Stimulated activated CD8-positive, alpha-beta memory T cell treated with anti-CD3 and anti-CD28 coated beads, Interleukin-2, amount 100 ng/mL, for 1 hour (primary cell): ENCODE data around the gene EYA2.
"Not testable (repeated sequence)": the region's sequence is repeated elsewhere in the genome, so short reads cannot be mapped to it uniquely, and the experiment has no call there.

Source experiments
- DNase-seq, 2 donors: peaks; one replicate each; pipeline ENCODE4 v3.0.0-alpha.2; 2020; ENCODE audit warnings: low read depth in 2 of 2

Gene EYA2

DNA sequence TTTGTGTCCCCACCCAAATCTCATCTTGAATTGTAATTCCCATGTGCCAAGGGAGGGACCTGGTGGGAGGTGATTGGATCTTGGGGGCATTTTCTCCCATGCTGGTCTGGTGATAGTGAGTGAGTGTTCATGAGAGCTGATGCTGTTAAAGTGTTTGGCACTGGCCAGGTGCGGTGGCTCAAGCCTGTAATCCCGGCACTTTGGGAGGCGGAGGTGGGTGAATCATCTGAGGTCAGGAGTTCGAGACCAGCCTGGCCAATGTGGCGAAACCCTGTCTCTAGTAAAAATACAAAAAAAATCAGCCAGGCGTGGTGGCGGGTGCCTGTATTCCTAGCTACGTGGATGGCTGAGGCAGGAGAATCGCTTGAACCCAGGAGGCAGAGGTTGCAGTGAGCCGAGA, 37.8 kb downstream of the EYA2 start:
- not testable (repeated sequence) for DNase-seq

DNA sequence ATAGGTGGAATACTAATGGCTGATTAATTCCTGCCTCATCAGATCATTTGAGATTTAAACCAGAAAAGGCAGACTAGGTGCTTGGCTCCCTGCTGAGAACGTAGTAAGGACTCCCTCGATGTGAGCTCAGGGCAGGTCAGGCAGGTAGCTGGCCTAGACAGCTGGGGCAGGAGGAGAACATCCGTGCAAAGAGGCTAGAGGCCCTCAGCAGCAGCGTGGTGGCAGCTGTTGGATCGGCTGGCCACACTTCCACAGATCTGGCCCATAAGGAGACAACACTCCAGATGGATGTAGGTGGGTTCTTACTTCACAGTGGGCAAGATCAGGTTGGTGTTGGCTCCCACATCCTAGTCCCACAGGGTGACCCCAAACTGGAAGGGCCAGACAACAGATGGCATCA, 38.5 kb downstream of the EYA2 start:
- DNase-seq, result no peak

DNA sequence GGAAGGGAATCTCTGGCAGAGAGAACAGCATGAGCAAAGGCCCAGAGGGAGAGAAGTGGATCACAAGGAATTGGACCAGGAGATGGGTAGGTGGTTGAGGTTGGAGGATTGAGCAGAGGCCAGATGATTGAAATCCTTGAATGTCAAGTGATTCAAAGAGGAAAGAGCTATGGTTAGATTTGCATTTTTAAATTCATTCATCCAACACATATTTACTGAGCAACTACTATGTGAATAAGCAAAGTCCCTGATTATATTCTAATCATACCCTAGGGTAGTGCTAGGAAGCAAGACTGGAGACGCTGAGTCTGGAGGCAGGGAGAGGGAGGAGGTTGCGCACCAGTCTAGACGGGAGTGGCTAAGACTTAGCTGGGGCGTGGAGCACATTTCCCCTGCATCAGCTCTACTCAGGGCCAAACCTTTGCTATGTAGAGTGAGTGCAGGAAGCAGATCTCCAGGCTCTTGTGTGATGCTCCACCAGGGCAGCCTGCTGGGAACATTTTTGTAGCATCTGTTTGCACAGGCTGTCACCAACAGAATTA, 40.2 kb downstream of the EYA2 start:
- DNase-seq, result no peak

DNA sequence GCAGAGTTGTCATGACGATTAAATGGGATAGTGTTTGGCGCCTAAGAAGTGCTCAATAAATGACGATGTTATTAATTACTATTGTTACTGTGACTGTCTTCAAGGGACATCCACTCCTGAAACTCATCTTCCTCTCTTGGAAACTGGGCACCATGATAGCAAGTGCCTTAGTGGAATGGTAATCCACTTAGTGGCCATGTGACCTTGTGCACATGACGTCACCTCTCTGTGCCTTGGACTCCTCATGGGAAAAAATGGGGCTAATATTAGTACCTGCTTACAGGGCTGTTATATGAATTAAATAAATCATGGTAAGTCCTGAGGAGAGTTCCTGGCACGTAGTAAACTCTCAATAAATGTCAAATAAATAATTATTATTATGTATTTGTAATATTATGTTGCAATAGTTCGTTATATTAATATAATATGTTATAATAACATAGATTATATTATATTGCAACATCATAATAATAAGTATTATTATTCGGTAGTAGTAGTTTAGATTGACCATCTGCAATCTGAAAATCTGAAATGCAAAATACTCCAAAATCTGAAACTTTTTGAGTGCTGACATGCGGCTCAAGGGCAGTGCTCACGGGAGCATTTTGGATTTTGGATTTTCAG, 40.9 kb downstream of the EYA2 start:
- DNase-seq, result no peak

DNA sequence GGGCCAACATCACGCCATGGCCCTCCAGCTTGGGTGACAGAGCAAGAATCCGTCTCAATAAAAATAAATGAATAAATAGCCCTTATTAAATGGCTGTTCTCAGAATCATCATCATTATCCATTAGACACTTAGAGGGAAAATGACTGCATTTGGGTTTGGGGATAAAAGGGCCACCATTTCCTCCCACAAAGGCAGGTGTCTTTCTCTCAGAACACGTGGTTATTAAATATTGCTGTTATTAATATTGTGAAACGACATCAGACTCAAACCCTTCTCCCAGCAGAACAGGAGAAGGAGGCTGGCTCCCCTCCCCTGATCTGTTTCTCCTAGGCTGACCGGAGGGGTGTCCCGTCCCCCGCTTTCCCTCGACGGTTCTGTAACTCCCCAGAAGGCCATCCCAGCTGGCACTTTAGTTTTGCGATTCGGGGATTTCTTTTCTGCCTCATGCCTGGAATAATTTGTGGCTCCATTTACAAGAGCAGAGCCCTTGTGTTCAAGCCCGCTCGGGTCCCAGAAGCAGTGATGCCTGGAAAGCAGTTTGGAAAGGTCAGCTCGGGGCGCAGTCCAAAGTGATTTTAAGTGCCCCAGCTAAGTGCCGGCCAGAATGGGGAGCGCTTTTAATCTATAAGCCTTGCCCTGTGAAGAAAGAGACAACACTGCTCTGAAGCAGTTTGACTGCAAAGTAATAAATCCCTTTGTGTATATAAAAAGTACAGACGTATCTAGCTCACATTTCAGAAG, 41.9 kb downstream of the EYA2 start:
- DNase-seq, result no peak

DNA sequence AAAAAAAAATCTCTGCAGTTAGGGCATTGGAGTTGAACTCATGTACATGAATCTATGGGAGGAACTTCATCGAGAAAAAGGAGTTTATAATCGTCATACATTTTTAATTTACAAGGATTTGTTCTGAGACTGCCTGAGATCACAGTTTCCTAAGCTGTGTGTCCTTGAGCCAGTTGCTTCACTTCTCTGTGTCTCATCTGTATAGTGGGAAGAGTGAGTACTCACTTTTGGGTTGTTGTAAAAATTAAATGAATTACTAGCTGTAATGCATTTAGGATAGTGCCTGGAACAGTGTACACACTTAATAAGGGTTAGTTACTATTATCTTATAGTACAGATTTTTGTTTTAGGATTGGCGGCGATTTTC, 42.5 kb downstream of the EYA2 start:
- DNase-seq, result no peak

DNA sequence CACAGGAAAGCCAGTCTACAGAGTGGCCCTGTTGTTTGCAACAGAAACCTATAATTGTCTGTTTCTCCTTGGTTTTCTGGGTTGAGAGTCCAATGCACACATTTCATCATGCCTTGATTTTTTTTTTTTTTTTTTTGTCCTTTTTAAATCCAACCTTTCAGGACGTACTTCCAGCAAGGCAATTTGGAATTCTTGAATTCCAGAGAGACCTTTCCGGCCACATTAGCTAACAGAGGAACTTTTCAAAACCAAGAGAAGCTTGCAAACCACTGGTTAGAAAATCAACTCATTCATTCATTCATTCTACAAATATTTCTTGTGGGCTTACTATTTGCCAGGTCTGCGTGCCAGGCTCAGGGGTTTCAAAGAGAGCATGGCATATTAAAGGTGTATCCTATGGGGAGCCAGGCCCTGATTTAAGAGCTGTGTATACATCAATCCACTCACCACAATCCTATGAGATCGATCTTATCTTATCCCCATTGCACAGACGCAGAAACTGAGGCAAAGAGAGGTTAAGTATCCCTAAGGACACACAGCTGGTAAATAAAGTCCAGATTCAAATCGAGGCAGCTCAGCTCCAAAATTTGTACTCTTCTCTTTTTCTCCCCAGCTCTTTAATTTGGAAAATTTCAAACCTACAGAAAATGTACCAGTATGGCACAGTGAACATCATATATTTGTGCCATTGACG, 43.0 kb downstream of the EYA2 start:
- DNase-seq, result no peak

DNA sequence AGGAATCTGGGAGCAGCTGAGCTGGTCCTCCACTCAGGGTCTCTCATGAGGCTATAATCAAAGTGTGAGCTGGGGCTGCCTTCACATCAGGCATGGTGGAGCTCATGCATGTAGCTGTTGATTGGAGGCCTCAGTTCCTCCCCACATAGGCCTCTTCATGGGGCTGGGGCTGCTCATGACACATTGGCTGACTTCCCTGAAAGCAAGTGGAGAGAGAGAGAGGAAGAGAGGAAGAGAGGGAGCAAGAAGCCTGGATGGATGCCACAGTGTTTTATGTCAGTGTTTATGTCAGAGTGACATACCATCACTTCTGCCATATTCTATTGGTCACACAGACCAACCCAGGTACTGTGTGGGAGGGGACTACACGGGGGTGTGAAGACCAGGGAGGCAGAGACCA, 43.8 kb downstream of the EYA2 start:
- DNase-seq, result no peak

DNA sequence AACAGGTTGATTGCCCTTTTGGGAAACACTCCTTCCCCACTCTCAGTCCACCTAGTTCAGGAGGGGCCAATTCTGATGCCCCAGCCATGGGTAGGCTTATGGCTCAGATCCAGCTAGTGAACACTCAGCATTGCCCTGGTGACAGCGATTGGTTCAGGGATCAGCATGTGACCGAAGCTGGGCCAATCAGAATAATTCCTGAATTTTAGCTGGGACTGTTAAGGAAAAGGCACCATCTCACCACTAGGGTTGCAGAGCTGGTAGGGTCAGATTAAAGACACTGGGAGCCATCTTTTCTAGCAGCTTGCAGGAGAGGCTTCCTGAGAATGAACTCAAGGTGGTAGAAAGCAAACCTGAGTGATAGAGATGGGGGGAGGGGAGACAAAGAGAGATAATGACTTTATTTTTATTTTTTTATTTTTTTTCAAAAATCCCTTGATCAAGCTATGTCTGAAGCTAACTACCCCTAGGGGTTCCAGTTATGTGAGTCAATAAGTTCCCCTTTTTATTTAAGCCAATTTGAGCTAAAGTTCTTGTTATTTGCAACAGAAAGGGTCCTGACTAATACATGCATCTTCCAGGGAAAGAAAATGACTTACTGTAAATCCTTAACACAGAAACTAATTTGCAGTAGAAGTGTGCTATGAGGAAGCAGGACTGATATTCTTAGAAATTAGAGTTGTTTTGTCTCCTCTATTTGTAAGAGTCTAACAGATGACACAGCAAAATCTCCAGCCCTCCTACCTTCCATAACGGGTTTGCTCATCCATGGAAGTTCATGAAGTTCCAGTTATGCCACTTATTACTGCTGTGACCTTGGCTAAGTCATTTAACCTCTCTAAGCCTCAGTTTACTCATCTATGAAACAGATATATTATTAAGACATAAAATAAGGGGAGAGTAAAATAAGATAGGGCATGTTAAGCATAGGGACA, 44.7 kb downstream of the EYA2 start:
- DNase-seq, result no peak

DNA sequence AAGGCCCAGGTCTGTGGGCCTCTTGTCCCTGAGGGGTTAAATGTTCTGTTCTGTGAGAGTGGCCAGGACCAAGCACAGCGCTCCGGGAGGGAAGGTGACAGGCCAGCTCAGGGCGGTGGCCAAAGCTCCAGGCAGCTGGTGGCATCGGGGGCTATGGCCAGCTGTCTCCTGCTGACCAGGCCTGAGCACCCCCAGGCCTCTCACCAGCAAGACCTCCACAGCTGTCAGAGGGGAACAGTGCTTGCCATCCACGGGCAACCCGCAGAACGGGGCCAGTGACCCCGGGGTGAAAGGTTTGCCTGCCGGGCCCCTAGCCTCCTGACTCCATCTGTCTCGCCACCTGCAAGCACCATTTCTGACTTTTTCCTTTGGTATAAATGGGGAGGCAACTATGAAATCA, 46.0 kb downstream of the EYA2 start:
- DNase-seq, result no peak

DNA sequence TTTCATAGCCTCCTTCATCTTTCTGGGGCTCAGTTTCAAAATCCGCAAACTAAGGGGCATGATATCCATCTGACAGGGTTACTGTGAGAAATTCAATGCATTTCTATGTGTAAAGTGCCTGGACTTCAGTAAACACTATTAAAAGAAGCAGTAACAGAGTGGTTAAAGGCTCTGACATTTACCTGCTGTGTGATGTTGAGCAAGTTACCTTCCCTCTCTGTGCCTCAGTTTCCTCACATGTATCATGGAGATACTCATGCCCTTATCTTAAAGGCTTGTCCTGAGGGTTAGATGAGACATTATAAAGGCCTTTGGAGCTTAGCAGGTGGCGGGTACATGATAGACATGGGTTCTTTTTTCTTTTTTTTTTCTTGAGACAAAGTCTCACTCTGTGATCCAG, 46.8 kb downstream of the EYA2 start:
- DNase-seq, result no peak

DNA sequence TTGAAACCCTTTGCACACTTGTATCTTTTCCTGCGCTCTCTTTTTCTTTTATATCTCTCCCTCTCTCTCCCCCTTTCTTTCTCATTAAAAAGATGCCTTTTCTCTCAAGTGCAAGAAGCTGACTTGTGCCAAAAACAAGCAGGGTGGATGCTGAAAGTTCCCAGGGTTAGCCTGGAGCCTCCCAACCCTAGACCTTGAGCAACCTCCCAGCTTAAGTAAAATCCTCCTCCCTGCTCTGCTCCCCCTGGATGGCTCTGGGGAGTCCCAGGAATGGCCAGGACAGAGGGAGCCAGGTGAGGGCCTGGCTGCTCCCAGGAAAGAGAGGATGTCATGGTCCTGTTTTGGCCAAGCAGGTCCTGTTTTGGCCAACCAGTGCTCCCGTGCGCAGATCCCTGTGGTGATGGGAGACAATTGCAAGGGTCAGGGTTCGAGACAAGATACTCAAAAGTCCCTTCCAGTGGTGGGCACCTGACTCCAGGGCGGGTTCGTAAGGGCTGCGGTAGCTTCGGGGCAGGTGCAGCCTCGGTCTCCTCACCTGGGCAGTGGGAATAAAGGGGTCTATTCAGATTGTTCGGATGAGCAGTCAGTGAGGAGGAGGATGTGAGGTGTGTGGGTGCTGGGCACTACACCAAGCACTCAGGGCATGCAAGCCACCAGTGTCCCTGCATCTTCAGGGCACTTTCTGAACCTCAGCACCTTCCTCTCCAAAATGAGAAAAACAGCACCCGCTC, 49.4 kb downstream of the EYA2 start:
- no peak for DNase-seq

DNA sequence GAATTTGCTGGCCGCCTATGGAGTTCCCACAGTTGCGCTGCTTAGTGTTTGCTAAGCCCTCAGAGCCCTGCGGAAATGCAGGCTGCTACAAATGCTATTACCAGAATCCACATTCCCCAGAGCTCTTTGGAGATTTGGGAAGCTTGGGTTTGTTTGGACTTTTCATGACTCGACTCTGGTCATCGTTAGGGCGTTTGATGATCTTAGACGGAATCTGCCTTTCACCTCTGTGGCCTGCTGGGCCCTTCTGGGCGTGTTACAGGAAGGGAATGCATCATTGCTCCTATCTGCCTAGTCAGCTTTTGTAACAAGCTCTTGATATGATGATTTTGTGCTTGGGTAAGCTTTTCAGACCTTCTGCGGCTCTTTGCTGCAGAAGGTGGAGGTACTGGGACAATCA, 50.8 kb downstream of the EYA2 start:
- no peak for DNase-seq

DNA sequence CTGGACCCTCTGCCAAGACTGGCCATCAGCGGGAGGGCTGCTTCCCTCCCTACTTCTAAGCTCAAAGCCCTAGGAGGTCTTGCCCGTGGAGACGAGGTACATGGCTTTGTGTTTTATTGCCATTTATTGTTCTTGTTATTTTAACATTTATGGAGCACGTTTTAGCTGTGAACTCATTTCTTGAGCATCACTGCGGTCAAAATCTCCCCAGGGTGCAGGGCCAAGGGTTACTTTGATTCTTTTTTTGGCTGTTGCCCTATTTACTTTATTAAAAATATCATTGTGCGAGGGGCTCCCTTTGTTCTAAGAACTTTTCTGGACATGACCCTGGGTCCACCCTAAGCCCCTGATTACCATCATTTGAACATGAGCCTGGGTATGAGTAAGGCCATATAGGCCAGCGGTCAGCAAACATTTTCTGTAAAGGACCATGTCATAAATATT, 51.6 kb downstream of the EYA2 start:
- no peak for DNase-seq

DNA sequence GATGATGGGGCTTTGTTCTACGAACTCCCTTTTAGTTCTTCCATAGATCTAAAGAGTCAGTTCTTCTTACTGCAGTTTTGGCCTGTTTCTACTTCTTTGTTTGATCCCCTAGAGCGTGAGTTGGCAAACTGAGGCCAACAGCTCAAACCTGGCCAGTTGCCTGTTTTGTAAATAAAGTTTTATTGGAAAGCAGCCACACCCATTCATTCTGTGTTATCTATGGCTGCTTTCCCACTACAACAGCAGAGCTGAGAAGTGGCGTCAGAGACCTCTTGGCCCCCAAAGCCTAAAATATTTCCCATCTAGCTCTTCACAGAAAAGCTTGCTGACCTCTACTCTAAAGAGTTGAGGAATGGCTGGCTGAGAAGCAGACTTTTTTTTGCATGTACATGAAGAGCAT, 52.2 kb downstream of the EYA2 start:
- no peak for DNase-seq

DNA sequence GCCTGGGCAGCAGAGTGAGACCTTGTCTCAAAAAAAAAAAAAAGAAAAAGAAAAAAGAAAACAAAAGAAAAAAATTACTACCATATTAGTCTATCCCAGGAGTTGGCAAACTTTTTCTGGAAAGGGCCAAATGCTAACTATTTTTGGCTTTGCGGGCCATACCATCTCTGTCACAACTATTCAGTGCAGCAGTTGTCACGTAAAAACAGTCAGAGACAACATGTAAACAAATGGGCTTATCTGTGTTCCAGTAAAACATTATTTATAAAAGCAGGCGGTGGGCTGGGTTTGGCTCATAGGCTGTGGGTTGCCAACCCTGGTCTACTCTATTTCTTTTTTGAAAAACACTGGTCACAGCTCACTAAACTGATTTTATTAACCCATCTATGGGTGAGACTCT, 53.4 kb downstream of the EYA2 start:
- DNase-seq, result no peak

DNA sequence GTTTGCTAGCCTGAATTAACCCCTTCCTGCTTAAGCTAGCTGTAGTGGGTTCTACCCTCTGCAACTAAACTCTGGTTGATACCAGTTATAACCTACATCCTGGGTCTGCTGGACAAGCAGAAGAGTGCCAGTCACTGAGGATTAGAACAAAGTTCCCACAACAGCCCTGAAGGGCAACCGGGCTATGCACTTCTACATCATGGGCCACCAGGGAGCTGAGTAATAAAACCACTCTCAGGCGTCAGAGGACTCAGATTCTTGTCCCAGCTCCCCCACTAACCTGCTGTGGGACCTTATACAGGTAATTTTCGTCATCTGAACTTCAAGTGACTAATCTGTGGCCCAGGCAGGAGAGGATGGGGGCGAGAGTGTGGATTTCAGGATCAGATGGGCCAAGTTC, 56.8 kb downstream of the EYA2 start:
- no peak for DNase-seq

DNA sequence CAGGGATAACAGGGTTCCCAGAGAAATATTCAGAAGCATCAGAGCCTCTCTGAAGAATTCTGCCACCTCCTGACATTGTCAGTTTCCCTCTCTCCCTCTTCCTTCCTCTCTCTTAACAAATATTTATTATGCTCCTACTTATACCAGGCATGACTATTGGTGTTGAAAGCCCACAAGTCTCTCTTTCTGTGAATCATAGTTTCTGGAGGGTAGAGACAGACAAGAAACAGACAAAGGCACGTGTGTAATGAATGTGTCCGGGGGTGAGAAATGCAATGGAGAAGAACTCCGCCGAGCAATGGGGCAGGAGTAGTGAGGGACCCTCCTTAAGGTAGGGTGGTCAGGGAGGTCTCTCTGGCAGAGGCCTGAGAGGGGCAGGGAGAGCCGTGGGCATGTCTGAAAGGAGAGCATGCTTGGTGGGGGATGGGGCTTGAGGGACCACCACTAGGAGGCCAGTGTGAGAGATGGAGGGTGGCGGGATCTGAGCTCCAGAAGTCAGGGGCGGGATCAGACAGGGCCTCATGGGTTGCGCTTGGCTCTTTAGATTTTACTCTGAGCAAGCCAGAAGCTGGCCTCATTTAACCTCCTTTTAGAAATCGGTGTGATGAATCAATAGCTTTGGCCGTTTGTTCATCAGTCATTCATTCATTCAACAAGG, 57.3 kb downstream of the EYA2 start:
- no peak for DNase-seq

DNA sequence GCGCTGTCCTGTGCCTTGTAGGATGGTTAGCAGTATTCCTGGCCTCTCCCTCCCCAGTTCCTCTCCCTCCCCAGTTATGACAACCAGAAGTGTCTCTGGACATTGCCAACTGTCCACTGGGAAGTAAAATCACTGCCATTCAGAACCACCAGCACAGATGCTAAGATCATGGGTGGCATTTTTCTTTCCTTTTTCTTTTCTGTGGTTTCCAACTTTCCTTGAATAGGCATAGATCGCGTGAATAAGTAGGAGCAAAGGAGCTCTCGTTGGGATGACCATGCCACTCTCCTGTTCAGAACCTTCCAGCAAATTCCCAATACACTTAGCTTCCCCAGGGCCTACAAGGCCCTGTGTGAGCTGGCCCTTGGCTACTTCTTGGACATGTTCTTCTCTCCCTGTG, 59.0 kb downstream of the EYA2 start:
- DNase-seq, result no peak

DNA sequence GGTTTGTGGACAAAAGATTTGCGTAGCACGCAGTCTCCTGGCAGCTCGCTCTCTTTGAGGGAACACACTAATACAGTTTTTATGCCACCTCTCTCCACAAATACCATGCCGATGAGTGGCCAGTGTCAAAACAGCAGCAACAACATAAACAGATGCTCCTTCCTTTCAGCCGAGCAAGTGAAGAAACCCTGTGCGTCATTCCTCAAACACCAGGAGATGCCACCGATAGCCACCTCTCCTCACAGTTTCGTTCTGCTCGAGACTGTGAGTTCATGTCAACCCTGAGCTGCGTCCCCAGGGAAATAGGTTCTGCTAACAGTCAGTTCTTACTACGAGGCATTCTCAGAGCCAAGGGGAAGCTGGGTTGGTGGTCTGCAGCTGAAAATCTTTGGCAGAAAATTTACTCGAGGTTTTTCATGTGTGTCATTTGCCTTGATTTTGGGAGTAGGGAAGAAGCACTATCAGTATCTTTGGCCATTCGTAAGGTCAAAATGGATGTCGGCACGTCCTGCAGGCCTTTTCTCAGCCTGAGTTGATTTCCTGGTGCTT, 59.9 kb downstream of the EYA2 start:
- no peak for DNase-seq
